SK-N-SH treated with all-trans-retinoic acid at 6 μM for 48 hours (cell line): Measurements from ENCODE around the gene BAG2.

Source experiments
- ATAC-seq: fragments of 200-7000 bp; cut with Tn5 transposase; 3 replicates; pipeline ENCODE4 v1.9.1; 2020; ENCODE audit warnings: mild to moderate bottlenecking, moderate library complexity
- ARNTL ChIP-seq: fragments of 450-650 bp; formaldehyde crosslinking; IDR thresholded peaks from 2 replicates; pipeline ENCODE4 v1.5.0; 2020; ENCODE audit warnings: low read depth, mild to moderate bottlenecking, moderate library complexity, borderline replicate concordance
- BACH2 ChIP-seq: fragments of 250-450 bp; sonication (Bioruptor Pico); IDR thresholded peaks from 2 replicates; pipeline ENCODE4 v1.9.0; 2021; ENCODE audit warnings: mild to moderate bottlenecking, borderline replicate concordance
- CREB5 ChIP-seq: fragments of 250-450 bp; sonication (Bioruptor Pico); IDR thresholded peaks from 2 replicates; pipeline ENCODE4 v1.5.1; 2020; ENCODE audit warnings: low read depth, mild to moderate bottlenecking, moderate library complexity
- CSDC2 ChIP-seq: fragments of 250-450 bp; sonication (Bioruptor Pico); IDR thresholded peaks from 2 replicates; pipeline ENCODE4 v1.5.0; 2020; ENCODE audit warnings: mild to moderate bottlenecking, moderate library complexity
- CSRNP3 ChIP-seq: fragments of 250-450 bp; sonication (Bioruptor Pico); IDR thresholded peaks from 2 replicates; pipeline ENCODE4 v1.5.1; 2021; ENCODE audit warnings: mild to moderate bottlenecking, moderate library complexity
- ESRRG ChIP-seq: fragments of 250-450 bp; sonication (Bioruptor Pico); IDR thresholded peaks from 2 replicates; pipeline ENCODE4 v1.6.1; 2021; ENCODE audit warnings: mild to moderate bottlenecking
- GLIS3 ChIP-seq: fragments of 250-450 bp; sonication (Bioruptor Pico); IDR thresholded peaks from 2 replicates; pipeline ENCODE4 v1.5.0; 2020; ENCODE audit warnings: mild to moderate bottlenecking, moderate library complexity
- ISL1 ChIP-seq: fragments of 250-450 bp; sonication (Bioruptor Pico); IDR thresholded peaks from 2 replicates; pipeline ENCODE4 v2.1.2; 2022; ENCODE audit warnings: mild to moderate bottlenecking, moderate library complexity
- PATZ1 ChIP-seq: fragments of 250-450 bp; sonication (Bioruptor Pico); IDR thresholded peaks from 2 replicates; pipeline ENCODE4 v1.8.0; 2020; ENCODE audit warnings: mild to moderate bottlenecking, moderate library complexity, borderline replicate concordance
- POU6F1 ChIP-seq: fragments of 250-450 bp; sonication (Bioruptor Pico); IDR thresholded peaks from 2 replicates; pipeline ENCODE4 v1.8.0; 2021; ENCODE audit warnings: low read depth, mild to moderate bottlenecking, moderate library complexity, borderline replicate concordance
- PPARA ChIP-seq: fragments of 250-450 bp; sonication (Bioruptor Pico); IDR thresholded peaks from 2 replicates; pipeline ENCODE4 v1.5.0; 2020; ENCODE audit warnings: mild to moderate bottlenecking, borderline replicate concordance
- SNAI2 ChIP-seq: fragments of 250-450 bp; sonication (Bioruptor Pico); IDR thresholded peaks from 2 replicates; pipeline ENCODE4 v1.5.0; 2020; ENCODE audit warnings: mild to moderate bottlenecking, moderate library complexity
- TCF4 ChIP-seq: fragments of 250-450 bp; sonication (Bioruptor Pico); IDR thresholded peaks from 2 replicates; pipeline ENCODE4 v1.8.0; 2021; ENCODE audit warnings: mild to moderate bottlenecking, moderate library complexity, borderline replicate concordance
- TOX ChIP-seq: fragments of 250-450 bp; sonication (Bioruptor Pico); IDR thresholded peaks from 2 replicates; pipeline ENCODE4 v1.8.0; 2021; ENCODE audit warnings: mild to moderate bottlenecking, moderate library complexity, borderline replicate concordance
- TSHZ2 ChIP-seq: fragments of 250-450 bp; sonication (Bioruptor Pico); IDR thresholded peaks from 2 replicates; pipeline ENCODE4 v1.5.0; 2020; ENCODE audit warnings: mild to moderate bottlenecking, moderate library complexity
- ZC3H10 ChIP-seq: fragments of 250-450 bp; sonication (Bioruptor Pico); IDR thresholded peaks from 2 replicates; pipeline ENCODE4 v1.5.1; 2021; ENCODE audit warnings: mild to moderate bottlenecking, moderate library complexity
- ZFP3 ChIP-seq: fragments of 250-450 bp; sonication (Bioruptor Pico); IDR thresholded peaks from 2 replicates; pipeline ENCODE4 v1.5.0; 2020; ENCODE audit warnings: mild to moderate bottlenecking, moderate library complexity
- ZFP30 ChIP-seq: fragments of 450-650 bp; formaldehyde crosslinking; IDR thresholded peaks from 2 replicates; pipeline ENCODE4 v1.5.0; 2022; ENCODE audit warnings: mild to moderate bottlenecking, moderate library complexity
- ZNF565 ChIP-seq: fragments of 450-650 bp; formaldehyde crosslinking; conservative IDR thresholded peaks from 2 replicates; pipeline ENCODE4 v1.5.0; 2020; ENCODE audit warnings: low read depth, mild to moderate bottlenecking, moderate library complexity
- ZNF70 ChIP-seq: fragments of 450-650 bp; formaldehyde crosslinking; IDR thresholded peaks from 2 replicates; pipeline ENCODE4 v1.5.0; 2020; ENCODE audit warnings: mild to moderate bottlenecking, moderate library complexity
- ZNF8 ChIP-seq: fragments of 450-650 bp; formaldehyde crosslinking; IDR thresholded peaks from 2 replicates; pipeline ENCODE4 v1.5.0; 2020; ENCODE audit warnings: mild to moderate bottlenecking, moderate library complexity

The BAG2 gene

GRCh38 chr6:57215260-57215659 lies 43.1 kb downstream of the BAG2 start:
- TF ChIP-seq CSRNP3 (CRISPR knock-in tag) (no peak), TOX (no peak), PPARA (no peak), CSDC2 (CRISPR knock-in tag) (no peak), SNAI2 (no peak), TSHZ2 (CRISPR knock-in tag) (no peak), ZNF8 (CRISPR knock-in tag) (no peak), TCF4 (CRISPR knock-in tag) (no peak), ISL1 (CRISPR knock-in tag) (no peak)
- ATAC-seq, result no peak

- TF ChIP-seq GLIS3 (no peak), ZNF565 (no peak)
- ATAC-seq, result no peak
These were observed 44.3 kb downstream of the BAG2 start for GRCh38 chr6:57216235-57217101.

- ATAC-seq, result no peak
- TF ChIP-seq ZNF565 (no peak), ZNF70 (CRISPR knock-in tag) (no peak), CSDC2 (CRISPR knock-in tag) (no peak), BACH2 (no peak), ZFP3 (no peak), ESRRG (CRISPR knock-in tag) (no peak), GLIS3 (no peak), SNAI2 (no peak), PATZ1 (CRISPR knock-in tag) (no peak), ISL1 (CRISPR knock-in tag) (no peak), PPARA (no peak), CREB5 (CRISPR knock-in tag) (no peak), ZC3H10 (no peak), CSRNP3 (CRISPR knock-in tag) (no peak), ARNTL (no peak), ZNF8 (CRISPR knock-in tag) (no peak), ZFP30 (CRISPR knock-in tag) (no peak), POU6F1 (CRISPR knock-in tag) (no peak)
These were observed 45.1 kb downstream of the BAG2 start for GRCh38 chr6:57217270-57217669.
